Right lung (tissue), 10 donors: ENCODE measurements around the gene CAV2. TPM values are rescaled to one million over a fixed set of nuclear protein-coding genes. Genes with fewer than 3 reads are reported as not detected.
"Not testable (repeated sequence)": the region's sequence is repeated elsewhere in the genome, so short reads cannot be mapped to it uniquely, and the experiment has no call there.

Experiments
- DNase-seq, 2 donors: peaks; one replicate each; pipeline ENCODE4 v3.0.0-alpha.2; 2013
- long read RNA-seq, 8 donors: transcript quantifications; one replicate each; lab custom pipeline, GENCODE V29; 2026
- polyA plus RNA-seq, 5 donors: library from polyadenylated mRNA; unstranded; fragments of 120-200 nt; gene quantifications; one replicate each; pipeline versions ENCODE4 v1.2.1 to v1.2.3, GENCODE V29; 2013; ENCODE audit warnings: inconsistent platforms in 1 of 5, low replicate concordance in 1 of 5; ENCODE audit not compliant: insufficient read length in 5 of 5, insufficient read depth in 1 of 5

The CAV2 gene
- 100 to 1,000 TPM in 3 of 5 donors, 10 to 100 TPM in 2; 85.3 to 110 (median 100) TPM for polyA plus RNA-seq
- long read RNA-seq, donor 1, transcript CAV2-203 (2 exons, 1,179 nt), result minor isoform, 10 of 118 reads
- long read RNA-seq, donor 1, transcript CAV2-214 (2 exons, 787 nt), result minor isoform, 7 of 118 reads
- long read RNA-seq, donor 1, transcript CAV2-201 (3 exons, 3,301 nt), result major isoform, 74 of 118 reads
- long read RNA-seq, donor 1, partial matches to known transcripts, result 27 of 118 reads
- long read RNA-seq, donor 1, other reads (novel, unspliced or antisense), result 0 of 118 reads
- long read RNA-seq, donor 2, transcript CAV2-201 (3 exons, 3,301 nt), result major isoform, 32 of 35 reads
- long read RNA-seq, donor 2, partial matches to known transcripts, result 0 of 35 reads
- long read RNA-seq, donor 2, other reads (novel, unspliced or antisense), result 0 of 35 reads
- long read RNA-seq, donor 3, transcript CAV2-203 (2 exons, 1,179 nt), result minor isoform, 8 of 60 reads
- long read RNA-seq, donor 3, transcript CAV2-201 (3 exons, 3,301 nt), result major isoform, 44 of 60 reads
- long read RNA-seq, donor 3, partial matches to known transcripts, result 0 of 60 reads
- long read RNA-seq, donor 3, other reads (novel, unspliced or antisense), result 0 of 60 reads
- long read RNA-seq, donor 4, transcript CAV2-203 (2 exons, 1,179 nt), result minor isoform, 9 of 32 reads
- long read RNA-seq, donor 4, transcript CAV2-201 (3 exons, 3,301 nt), result major isoform, 17 of 32 reads
- long read RNA-seq, donor 4, partial matches to known transcripts, result 0 of 32 reads
- long read RNA-seq, donor 4, other reads (novel, unspliced or antisense), result 0 of 32 reads
- long read RNA-seq, donor 5, transcript CAV2-214 (2 exons, 787 nt), result minor isoform, 6 of 69 reads
- long read RNA-seq, donor 5, transcript CAV2-201 (3 exons, 3,301 nt), result major isoform, 49 of 69 reads
- long read RNA-seq, donor 5, transcript CAV2-203 (2 exons, 1,179 nt), result minor isoform, 10 of 69 reads
- long read RNA-seq, donor 5, partial matches to known transcripts, result 0 of 69 reads
- long read RNA-seq, donor 5, other reads (novel, unspliced or antisense), result 0 of 69 reads
- long read RNA-seq, donor 6, transcript CAV2-203 (2 exons, 1,179 nt), result minor isoform, 9 of 77 reads
- long read RNA-seq, donor 6, transcript CAV2-201 (3 exons, 3,301 nt), result major isoform, 60 of 77 reads
- long read RNA-seq, donor 6, partial matches to known transcripts, result 0 of 77 reads
- long read RNA-seq, donor 6, other reads (novel, unspliced or antisense), result 0 of 77 reads
- long read RNA-seq, donor 7, transcript CAV2-201 (3 exons, 3,301 nt), result major isoform, 44 of 50 reads
- long read RNA-seq, donor 7, partial matches to known transcripts, result 0 of 50 reads
- long read RNA-seq, donor 7, other reads (novel, unspliced or antisense), result 0 of 50 reads
- long read RNA-seq, donor 8, transcript CAV2-201 (3 exons, 3,301 nt), result major isoform, 18 of 22 reads
- long read RNA-seq, donor 8, partial matches to known transcripts, result 0 of 22 reads
- long read RNA-seq, donor 8, other reads (novel, unspliced or antisense), result 0 of 22 reads

DNA sequence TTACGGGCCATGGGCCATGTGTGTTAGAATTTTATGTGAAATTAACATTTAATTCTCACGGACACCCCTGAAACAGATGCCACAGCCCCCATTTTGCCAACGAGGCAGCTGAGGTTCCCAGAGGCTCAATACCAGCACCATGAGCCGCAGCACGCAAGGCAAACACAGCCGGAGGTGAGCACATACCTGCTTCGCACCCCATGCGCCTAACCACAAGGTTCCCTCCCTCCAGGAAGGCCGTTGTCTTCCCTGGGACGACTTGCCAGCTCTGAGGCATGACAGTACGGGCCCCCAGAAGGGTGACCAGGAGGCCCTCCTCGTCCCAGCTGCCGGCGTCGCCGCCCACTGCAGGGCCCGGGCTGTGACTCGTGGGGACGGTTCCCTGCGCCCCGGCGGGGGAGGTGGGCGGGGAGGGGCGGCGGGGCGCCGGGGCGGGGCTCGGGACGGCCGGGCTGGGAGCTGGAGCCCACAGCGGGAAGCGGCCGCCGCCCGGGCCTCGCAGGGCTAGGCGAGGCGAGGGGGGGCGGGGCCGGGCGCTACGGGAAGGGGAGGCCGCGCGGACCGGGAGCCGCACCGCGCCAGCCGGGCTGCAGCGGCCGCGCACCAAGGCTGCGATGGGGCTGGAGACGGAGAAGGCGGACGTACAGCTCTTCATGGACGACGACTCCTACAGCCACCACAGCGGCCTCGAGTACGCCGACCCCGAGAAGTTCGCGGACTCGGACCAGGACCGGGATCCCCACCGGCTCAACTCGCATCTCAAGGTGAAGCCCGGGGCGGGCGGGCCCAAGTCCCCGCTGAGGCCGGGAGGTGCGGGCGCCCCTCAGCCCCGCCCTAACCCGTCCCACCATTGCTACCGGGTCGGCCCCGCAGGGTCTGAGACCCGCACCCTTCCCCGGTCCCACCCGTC lies at the start of gene CAV2:
TSS of gene CAV2 (plus strand) at position 571 of the 910 bp plus-strand sequence. CDS start at position 615, 44 bp downstream.
- peak; percentile 64 to 77 for DNase-seq

DNA sequence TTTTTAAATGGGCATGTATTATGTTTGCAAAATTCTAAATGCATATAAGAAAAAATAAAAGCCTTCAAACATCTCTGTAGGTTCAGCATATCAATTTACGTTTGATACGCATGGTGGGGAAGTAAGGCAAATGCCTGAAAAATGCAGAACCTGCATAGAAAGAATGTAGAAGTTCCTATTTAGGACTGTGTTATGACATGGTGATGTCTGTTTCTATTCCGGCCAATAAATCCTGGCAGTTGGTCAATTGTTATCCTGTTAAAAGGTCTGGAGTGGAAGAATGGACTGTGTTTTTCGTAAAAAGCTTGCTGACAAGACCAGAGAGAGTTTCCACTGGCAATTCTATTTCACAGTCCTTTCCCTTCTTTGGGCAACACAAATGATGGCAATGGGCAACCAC lies 49.6 kb upstream of the CAV2 start:
- no peak for DNase-seq

- DNase-seq, result no peak
These were observed 47.4 kb upstream of the CAV2 start for GRCh38 chr7:116451957-116452729.

- no peak for DNase-seq
These were observed 45.2 kb upstream of the CAV2 start for GRCh38 chr7:116454377-116454776.

DNA sequence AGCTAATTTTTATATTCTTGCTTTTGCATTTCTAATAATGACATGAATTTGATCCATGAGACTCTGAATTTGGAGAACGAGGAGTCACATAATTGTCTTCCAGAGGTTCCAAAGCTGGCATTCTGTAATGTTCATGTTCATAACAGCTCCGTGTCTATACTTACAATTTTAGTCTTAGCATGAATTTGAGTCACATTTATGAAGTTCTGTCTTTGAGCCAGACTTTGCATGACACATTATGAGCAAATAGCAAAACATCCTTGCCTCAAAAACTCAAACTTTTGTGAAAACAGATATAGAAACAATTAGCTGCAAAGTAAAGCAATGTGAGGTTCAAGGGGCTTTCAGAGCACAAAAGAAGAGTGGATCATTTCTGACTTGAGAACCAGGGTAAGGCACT lies 44.5 kb upstream of the CAV2 start:
- no peak for DNase-seq

- no peak for DNase-seq
These were observed 44.0 kb upstream of the CAV2 start for GRCh38 chr7:116455499-116455898.

- DNase-seq, result no peak
These were observed 38.0 kb upstream of the CAV2 start for GRCh38 chr7:116461500-116461899.

- no peak for DNase-seq
These were observed 35.6 kb upstream of the CAV2 start for GRCh38 chr7:116463956-116464355.

GRCh38 chr7:116464375-116464774 lies 35.2 kb upstream of the CAV2 start:
- DNase-seq, result no peak

GRCh38 chr7:116465125-116465524 lies 34.4 kb upstream of the CAV2 start:
- DNase-seq, result no peak

- no peak for DNase-seq
These were observed 31.0 kb upstream of the CAV2 start for GRCh38 chr7:116468534-116468933.

GRCh38 chr7:116477625-116478024 lies 21.9 kb upstream of the CAV2 start:
- no peak for DNase-seq

DNA sequence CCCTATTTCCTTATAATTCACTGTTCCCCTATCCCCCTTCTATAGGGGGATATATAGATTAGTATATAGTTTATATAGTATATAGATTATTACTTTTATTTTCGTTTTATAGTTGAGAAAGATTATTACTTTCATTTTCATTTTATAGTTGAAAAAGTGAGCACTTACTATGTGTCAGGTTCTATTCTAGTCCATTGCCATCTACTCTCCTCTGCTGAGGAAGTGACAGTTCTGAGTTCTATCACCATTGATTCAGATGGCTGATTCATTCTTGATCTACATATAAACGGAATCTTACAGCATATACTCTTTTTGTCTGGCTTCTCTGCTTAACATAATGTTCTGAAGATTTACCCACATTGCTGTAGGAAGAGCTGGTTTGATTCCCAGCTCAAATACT lies 20.7 kb upstream of the CAV2 start:
- no peak for DNase-seq

DNA sequence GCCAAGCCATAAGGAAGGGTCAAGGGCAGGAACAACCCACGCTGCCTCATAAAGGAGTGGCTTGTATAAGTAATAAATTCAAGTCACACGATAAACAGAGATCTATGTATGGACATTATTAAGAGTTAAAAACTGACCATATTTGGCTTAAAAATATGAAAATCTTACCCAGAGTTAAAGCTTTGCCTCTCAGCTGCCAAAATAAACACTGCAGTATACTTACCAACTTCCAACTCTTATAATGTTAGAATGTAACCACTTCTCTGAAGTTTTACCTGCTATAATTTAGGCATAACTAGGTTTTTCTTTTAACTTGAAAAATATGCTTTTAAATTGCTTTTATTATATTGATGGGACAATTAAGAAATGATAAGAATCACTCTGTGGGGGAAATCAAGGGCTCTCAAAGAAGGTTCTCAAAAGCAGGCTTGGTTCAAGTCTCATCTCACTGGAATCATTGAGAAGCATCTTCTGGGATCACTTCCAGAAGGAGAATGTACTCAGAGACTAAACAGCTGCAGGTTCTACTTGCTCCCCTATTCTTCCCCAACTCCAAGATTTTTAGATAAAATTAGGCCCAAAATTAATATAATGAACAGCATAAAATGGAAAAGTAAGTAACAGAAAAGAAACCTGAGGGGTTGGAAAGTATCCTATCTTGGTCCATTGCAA lies 16.1 kb upstream of the CAV2 start:
- no peak for DNase-seq

DNA sequence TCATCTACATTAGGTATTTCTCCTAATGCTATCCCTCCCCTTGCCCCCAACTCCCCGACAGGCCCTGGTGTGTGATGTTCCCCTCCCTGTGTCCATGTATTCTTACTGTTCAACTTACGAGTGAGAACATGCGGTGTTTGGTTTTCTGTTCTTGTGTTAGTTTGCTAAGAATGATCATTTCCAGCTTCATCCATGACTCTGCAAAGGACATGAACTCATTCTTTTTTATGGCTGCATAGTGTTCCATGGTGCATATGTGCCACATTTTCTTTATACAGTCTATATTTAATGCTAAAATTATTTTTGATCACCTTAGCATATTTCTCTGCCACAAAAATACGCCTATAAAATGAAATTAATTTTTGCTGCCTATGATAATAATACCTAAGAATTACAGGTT lies 15.1 kb upstream of the CAV2 start:
- DNase-seq, result not testable (repeated sequence)

DNA sequence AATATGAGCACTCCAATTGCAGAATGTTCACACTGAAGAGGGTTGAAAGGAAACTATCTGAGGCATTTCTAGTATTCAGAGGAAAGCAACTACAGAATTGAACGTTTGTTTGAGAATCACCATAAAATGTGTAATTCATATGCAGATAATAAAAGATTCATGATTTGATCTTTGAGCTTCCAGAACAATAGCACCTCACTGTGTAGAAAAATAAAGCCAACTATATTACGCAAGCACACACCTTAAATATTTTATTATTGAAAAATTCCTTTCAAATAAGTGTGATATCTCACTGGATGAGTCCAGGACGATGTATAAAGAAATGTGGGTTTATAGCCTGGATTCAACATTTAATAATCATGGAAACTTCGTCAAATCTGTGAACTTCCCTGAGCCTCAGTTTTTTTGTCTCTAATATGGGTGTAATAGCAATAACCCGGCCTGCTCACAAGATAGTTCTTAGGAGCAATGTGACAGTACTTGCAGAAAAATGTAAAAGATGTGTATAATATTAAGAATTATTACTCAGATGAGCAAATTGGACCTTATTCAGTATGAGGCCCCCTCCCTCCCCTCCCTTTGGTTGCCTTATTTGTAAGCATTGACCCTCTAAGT lies 11.5 kb upstream of the CAV2 start:
- no peak for DNase-seq

DNA sequence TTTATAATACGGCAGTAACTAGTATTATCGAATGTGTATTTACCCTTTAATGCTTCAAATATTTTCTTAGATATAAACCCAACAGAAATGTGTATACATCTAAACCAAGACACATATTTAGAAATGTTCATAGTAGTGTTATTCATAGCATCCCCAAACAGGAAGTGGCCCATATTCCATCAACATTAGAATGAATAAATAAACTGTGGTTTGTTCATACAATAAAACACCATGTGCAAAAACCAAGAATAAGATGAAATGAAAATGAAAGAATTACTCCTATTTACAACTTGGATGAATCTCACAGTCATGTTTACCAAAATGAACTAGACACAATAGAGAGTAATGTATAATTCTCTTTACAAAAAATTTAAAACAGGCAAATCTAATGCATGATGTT lies 9.2 kb upstream of the CAV2 start:
- no peak for DNase-seq

GRCh38 chr7:116491887-116492653 lies 7.5 kb upstream of the CAV2 start:
- DNase-seq, result no peak
